ENCODE results near the gene BPI.
"Not testable (repeated sequence)": the region's sequence is repeated elsewhere in the genome, so short reads cannot be mapped to it uniquely, and the experiment has no call there.

The BPI gene

DNA sequence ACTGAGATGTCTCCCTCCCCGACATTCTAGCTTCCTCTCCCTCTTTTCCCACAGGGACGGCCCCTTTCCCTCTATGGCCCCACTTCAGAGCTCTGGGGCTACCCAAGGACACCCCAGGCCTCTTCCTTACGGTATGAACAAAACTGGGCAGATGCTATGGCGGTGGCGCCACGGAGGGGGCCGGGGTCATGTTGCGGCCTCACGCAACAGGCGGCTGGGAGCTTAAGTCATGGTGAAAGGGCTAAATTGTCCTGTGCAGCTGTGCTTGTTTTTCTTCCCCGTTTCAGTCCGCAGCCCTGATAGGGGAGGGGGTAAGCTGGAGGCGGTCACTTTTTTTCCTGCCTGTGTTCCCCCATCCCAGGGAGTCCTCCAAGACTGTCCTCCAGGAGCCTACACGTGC lies 25.8 kb upstream of the BPI start:
- DNase-seq, result no peak

DNA sequence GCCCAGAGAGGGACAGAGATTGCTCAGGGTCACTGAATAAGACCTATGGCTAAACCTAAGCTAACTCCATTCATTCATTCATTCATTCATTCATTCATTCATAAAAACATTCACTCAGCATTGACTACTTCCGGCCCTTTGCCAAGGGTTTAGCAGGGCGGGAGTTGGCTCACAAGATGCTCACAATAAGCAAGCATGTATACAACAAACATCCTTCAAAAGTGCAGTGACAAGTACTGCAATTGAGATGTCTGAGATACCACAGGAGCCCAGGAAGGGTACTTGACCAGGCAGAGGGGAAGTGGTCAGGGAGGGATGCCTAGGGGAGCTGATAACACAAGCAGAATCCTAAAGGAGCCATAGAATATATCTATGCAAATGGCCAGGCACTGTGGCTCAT lies 25.2 kb upstream of the BPI start:
- no peak for DNase-seq

DNA sequence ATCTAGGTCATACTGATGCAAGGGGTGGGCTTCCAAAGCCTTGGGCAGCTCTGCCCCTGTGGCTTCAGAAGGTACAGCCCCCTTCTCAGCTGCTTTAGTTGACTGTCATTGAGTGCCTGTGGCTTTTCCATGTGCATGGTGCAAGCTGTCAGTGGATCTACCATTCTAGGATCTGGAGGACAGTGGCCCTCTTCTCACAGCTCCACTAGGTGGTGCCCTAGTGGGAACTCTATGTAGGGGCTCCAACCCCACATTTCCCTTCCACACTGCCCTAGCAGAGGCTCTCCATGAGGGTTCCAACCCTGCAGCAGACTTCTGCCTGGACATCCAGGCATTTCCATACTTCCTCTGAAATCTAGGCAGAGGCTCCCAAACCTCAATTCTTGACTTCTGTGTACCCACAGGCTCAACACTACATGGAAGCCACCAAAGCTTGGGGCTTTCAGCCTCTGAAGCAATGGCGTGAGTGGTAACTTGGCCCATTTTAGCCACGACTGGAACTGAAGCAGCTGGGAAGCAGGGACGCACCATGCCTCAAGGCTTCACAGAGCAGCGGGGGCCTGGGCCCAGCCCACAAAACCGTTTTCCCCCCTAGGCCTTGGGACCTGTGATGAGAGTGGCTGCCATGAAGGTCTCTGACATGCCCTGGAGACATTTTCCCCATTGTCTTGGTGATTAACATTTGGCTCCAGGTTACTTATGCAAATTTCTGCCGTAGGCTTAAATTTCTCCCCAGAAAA lies 22.6 kb upstream of the BPI start:
- not testable (repeated sequence) for DNase-seq

DNA sequence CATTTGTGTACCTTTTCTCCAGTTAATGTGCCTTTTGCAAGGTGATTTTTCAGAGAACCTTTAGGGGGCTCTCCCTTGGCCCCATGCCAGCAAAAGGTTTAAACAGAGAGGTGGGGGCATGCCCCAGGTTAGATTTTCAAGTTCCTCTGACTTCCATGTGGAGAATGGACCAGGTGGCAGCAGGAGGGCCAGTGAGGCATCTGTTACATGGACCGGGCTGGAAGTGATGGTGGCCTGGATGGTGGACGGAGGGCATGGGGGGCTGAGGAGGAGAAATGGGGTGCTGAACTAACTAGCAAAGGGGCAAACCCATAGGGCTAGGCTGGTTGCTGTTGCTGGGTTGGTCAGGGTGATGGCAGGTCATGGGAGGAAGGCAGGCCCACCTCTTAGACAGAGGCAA lies 20.7 kb upstream of the BPI start:
- DNase-seq, result no peak

DNA sequence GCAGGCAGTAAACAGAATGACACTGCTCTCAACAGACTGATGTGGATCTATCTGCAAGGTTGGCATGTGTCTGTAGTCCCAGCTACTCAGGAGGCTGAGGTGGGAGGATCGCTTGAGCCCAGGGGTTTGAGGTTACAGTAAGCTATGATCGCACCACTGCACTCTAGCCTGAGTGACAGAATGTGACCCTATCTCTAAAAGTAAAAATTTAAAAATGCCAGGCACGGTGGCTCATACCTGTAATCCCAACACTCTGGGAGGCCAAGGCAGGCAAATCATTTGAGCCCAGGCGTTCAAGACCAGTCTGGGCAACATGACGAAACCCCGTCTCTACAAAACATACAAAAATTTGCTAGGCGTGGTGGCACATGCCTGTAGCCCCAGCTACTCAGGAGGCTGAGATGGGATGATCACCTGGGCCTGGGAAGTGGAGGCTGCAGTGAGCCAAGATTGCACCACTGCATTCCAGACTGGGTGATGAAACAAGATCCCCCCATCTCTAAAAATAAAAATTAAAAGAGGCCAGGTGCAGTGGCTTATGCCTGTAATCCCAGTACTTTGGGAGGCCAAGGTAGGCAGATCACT lies 19.8 kb upstream of the BPI start:
- DNase-seq, result not testable (repeated sequence)

DNA sequence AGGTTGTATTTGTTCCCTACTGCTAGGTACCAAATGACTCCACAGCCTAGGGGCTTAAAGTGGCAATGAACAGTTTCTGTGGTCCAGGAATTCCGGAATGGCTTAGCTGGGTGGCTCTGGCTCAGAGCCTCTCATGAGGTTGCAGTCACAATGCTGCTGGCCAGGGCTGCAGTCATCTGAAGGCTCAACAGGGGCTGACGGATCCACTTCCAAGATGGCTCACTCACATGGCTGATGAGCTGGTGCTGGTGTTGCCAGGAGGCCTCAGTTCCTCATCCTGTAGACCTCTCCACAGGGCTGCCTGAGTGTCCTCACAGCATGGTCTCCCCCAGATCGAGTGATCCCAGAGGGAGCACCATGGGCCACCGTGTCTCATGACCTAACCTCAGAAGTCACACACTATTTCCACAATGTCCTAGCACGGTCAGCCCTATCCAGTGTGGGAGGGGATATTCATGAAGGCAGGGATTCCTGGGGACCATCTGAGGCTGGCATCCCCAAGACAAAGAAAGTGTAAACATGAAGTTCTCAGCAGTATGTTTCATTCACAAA lies 19.0 kb upstream of the BPI start:
- DNase-seq, result no peak

DNA sequence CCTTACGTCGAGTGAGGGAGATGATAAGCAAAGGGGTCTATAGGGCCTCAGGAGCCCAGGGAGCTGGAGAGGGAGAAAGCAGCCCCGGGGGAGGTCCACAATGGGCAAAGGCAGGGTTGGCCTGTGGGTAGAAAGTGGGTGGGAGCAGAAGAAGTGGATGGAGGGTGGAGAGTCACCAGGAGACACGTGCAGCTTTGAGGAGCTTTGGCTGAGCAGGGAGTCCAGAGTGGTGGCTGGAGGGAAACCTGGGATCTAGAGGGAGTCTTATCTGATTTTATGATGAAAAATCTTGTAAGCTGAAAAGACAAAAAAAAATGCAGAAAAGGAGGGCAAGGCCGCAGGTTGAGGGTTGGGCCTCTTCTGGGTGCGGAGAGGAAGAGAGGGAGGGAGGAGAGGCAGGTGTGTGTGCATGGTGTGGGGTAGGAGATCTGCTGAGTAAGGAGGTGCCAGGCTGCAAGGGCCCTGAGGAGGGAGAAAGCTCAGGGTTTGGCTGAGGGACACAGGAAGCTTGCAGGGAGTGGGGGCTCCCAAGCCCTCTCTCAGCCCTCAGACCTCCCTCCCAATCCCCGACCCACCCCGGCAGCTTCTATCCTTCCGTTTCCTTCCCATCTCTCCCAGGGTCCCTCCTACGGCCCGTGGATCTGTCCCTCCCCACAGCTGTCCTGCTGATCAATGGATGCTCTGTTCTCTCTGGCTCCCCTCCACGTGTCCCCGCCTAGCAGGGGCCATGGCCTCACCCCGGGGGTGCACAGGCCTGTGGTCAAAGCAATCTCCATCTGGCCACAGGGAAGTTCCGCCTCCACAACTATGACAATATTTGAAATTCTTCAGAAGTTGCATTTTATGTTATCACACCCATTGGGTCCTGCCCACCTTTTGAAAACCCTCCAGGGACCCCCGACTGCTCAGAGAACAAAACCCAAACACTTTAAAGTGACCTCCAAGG lies 17.1 kb upstream of the BPI start:
- DNase-seq, result peak; percentile 59

DNA sequence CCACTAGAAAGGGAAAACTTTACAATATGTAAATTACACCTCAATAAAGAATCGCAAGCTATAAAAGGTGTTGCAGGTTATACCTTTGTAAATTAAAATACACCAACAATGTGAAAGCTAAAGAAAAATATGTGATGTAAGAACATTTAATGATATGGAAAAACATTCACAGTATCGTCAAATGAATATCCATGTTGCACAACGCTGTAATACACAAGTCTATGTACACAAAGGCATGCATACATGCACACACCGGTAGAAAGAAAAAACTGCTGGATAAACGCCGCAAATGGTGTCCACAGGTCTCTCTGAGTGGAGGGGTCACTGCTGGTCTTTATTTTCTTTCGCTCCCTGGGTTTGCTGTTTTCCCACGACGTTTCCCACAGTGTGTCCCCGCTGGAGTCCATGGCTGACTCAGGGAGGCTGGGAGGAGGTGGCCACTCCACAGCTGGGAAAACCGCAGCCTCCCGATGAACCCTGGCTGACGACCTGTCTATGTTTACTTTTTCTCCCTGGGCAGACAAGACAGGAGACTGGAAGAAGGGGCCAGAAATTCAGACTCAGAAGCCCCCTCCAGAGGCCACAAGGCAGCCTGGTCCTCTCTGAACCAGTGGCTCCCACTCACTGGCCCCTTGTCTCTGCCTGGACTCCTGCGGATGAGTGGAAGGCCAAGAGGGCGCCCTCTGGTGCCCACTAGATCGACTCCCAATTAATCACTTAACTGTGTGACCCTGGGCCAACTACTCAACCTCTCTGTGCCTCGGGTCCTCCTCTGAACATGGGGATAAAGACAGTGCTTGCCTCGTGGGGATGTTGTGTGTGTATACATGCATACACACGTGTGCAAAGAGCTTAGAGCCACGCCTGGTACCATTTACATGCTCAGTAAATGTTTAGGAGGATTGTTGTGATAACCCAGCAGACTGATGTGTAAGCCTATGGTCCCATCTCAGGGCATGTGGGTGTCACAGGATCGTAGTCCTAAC lies 12.8 kb upstream of the BPI start:
- DNase-seq, result peak; percentile 91

DNA sequence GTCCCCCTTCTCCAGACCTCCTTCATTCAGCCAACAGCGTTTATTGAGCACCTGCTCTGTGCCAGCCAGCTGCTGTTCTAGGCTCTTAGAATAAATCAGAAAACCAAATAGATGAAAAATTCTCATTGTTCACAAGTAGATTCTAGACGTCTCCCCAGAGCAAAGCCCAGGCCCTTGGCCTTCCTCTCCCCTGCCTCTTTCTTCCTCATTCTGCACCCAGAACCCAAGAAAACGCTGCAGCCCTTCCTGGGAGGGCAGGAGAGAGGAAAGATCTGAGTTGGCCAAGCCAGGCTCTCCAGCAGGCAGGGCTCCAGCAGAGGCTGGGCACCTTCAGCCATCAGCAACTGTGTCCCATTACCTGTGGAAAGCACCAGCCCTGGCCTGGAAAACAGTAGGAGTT lies 12.0 kb upstream of the BPI start:
- no peak for DNase-seq

DNA sequence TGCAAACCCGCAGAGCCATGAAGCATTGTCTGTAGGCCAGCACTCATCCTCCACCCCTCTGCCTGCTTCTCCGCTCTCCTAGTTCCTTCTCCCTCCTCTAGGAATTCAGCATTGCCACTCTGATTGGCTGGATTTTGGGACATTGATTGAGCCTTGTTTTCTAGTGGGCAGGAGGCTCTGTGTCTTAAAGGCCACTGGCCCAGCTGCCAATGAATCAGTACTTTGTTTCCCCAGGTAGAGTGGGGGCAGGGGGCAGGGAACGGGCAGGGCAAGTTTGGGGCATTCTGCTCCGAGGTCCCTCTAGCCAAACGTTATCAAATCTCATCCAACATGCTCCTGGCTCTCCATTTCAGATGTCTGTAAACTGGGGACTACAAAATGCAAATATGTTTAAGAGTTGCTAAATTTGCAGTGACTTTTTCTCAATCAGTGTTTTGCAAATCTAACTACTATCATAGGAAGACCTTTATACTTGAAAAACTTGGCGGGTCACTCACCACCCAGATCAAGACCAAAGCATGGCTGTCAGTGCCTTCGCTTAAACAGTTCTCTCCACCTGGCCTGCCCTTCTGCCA lies 10.4 kb upstream of the BPI start:
- DNase-seq, result peak; percentile 69

DNA sequence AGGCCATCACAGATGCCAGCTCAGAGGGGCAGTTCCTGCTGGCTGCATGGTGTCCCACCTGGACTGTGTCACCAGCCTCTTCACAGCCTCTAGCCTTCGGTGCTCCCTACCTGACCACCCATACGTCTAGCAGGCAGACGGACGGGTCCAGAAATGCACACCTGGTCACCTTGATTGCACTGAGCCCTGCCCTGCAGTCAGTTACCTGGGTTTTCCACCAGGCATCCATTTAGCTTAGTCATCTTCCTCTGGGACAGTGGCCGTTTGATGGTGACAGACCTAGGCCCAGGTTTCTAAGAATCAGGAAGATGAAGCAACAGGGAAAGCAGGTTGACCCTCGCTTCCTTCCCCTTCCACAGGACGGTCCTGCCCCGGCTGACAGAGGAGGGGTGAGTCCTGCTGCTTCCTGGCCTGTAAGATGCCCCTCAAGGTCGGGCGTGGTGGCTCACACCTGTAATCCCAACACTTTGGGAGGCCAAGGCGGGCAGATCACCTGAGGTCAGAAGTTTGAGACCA lies 9.8 kb upstream of the BPI start:
- DNase-seq, result no peak

DNA sequence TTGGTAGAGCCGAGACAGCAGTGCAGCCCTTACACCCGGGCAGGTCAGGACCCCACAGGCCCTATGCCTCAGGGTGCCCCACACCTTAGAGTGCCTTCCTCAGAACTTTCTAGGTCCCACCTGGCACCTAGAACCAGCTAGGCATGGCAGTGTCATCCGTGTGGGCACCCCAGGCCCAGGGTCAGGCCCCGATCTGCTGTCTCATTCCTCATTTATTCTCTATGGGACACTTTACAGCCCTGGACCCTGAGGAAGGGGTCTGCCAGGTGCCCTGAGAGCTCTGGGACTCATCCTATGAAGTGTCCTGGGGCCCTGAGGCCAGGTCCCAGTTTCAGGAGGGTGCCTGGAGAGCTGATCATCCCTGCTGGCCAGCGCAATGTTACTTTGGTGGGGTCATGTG lies 8.1 kb upstream of the BPI start:
- DNase-seq, result no peak

DNA sequence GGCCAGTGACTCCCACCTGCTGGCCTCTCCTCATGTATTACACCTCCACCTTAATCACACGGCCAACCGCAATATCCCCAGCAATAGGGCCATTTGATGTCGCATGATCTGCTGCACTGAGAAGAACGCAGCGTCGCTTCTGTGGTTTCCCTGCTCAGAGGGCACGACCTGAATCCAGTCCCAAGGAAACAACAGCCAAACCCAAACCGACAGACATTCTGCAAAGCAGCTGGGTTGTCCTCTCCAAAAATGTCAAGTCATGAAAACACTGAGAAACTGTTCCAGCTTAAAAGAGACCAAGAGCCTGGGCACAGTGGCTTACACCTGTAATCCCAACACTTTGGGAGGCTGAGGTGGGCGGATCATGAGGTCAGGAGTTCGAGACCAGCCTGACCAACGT lies 7.5 kb upstream of the BPI start:
- no peak for DNase-seq

DNA sequence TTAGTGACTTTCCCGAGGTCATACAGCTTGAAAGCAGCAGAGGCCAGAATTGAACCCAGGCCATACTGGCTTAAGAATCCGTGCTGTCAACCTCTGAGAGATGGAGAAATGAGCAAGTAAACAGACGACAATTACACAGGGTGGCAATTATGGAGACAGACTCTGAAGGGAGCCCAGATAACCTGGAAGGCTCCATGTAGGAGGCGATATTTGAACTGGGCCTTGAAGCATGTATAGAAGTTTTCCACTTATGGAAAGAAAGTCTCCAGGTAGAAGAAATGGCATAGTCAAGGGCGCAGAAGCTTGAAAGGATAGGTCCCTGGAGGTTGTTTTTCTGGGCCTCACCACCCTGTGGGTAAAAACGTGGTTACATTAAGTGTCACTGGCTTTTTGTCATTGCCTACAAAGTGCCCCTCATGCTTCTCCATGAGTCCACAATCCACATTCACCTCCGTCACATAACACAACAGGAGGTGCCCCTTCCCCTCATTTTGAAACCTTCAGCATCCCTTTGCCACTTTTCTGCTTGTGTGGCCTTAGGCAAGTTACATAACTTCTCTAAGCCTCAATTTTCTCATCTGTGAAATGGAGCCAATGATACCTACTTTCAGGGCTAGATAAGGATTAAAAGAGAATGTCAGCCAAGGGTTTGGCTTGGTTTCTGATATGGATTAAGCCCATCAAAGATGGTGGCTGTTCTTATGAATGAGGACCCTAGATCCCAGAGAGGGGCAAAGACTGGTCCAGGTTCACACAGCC lies 5.9 kb upstream of the BPI start:
- no peak for DNase-seq

DNA sequence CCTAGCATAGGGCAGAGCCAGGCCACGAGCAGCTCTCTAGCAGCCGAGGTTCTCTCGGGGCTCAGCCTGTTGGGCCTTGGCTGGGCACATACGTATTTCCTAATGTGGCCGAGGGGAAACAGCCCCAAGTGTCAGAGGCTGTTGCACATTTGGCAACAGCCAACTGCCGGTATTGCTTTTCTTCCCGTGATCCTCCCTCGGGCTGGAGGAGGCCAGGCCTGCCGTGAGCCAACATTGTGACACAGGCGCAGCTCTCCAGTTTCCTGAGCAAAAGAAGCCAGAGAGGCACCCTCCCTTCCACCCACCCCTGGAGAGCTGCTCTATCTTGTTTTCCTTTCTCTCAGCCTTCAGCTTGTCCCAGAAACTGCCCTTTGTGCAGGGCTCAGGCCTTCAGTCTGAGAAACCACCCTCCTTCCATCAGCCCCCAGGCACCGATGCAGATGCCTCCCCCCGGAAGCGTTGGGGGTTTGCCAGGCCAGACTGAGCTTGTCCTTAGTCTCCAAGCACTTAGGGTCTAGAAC lies 5.1 kb upstream of the BPI start:
- DNase-seq, result peak; percentile 33

DNA sequence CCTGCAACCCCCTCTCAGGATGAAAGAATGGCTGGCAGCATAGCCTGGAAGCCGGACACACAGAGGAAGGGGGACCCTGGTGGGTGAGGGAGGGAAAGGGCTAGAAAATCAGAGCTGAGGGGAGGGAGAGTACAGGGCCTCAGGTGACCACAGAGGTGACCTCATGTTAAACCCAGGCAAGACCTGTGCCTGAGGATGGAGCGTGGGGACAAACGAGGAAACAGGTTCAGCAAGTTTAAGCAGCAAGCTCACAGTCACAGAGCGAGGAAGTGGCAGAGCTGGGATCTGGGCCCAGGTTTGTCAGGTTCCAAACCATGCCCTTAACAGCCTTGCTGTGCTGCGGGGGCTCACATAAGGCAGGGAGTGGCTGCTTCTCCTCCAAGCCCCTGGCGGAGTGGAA lies 4.0 kb upstream of the BPI start:
- no peak for DNase-seq

DNA sequence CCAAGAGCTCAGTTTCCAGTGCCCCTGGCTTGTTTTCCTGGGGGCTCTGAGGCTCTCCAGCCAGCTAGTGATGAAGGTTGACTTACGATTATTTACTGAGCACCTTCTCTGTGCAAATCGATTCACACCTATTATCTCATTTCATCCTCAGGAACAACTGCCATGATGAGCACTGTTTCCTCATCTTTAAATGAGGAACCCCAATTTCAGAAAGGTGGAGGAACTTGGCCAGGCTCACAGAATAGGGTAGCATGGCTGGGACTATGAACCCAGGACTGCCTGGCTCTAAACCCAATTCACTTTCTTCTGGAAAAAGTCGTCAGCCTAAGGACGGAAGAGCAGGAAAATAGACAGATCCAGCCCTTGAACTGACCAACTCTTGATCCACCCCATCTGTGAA lies 3.5 kb upstream of the BPI start:
- DNase-seq, result no peak

DNA sequence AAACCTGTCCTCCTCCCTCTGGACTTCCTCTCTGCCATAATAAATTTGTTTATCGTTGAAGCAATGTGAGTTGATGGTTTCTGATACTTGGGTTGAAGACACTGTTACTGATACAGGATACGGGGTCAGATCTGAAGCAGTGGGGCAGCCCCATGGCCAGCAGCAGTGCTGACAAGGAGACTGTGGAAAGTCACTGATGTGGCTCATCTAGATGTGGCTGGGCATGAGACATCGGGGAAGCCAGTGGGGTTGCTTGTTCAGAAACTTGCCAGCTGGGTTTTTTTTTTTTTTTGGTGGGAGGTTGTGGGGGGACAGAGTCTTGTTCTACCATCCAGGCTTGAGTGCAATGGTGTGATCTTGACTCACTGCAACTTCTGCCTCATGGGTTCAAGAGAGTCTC lies 2.6 kb upstream of the BPI start:
- no peak for DNase-seq

DNA sequence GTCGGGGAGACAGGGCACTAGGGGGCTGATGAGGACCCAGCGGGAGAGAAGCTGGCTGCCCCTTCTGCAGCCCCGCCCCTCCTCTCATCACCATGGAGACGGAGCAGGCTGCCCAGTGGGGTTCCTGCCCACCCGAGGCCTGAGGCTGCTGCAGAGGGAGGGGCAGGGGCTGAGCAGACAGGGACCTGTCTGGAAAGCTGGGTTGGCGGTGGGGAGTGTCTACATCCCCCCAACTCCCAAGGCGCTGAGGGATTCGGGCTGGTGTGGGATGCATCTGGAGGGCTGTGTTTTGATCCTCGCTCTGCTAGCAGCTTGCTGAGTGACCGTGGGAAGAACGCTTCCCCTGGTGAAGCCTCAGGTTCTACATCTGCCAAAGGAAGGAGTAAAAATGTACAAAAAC lies 1.2 kb upstream of the BPI start:
- no peak for DNase-seq

DNA sequence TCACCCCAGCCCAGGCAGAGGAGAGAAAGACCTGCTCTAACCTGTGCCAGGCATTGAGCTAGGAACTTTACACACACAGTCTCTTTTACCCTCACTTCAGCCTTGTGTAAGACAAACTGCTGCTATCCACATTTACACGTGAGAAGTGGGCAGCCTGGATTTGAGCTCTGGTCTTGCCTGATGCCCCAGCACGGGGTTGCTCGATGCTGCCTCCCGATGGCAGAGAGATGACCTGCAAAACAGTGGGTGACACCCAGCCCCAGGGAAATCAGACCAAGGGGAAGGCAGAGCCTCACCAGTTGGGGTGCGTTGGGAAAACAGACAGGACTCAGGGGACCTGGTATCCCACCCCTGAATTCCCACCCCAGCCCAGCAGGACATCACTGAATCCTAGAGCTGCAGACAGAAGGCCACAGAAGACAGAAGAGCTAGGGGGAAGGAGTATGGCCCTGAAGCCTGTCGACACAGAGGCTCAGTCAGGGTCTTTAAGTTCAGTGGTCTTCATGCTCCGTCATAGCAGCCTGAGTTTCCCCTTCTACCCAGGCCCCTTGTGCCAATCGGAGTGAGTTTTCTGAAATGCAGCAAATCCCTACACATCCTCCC lies 990 bp downstream of the BPI start:
- peak; percentile 26 for DNase-seq
